Measurements from ENCODE around the gene C6orf62. TPM values are rescaled to one million over a fixed set of nuclear protein-coding genes. Genes with fewer than 3 reads are reported as not detected.

Gene C6orf62
- total RNA-seq, 2 experiments from 2014 or later, result 103 to 106 TPM

DNA sequence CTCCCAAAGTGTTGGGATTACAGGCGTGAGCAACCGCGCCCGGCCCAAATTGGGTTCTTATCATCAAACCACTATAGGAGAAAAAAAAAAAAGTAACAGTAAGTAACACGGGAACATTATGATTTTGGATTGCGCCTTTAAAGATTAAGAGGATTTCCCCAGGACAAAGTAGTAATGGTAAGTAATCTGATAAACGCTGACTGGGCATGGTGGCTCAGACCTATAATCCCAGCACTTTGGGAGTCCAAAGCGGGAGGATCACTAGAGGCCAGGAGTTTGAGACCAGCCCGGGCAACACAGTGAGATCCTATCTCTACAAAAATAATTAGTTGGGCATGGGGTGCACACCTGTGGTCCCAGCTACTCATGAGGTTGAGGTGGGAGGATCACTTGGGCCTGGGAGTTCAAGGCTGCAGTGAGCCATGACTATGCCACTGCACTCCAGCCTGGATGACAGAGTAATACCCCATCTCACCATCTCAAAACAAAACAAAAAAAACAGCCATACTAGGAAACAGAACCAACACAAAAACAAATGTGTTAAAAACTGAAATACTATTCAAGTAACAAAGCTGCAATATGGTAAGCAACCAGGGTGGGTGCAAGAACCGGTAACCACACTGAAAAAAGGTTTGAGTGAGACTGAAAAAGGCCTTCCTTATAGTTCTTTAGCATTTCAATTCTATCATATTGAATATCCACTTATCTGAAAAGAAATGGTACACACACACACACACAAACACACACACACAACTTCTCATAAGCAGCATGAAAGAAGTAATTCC, 8.2 kb downstream of the C6orf62 start:
- DNase-seq (no peak), ATAC-seq (no peak)
- ChIA-PET POLR2A (interaction anchor here (4.4 kb wide), 1 partner anchor 8 kb away, joined by 22 read pairs; the partner anchor contains the start of gene C6orf62), CTCF (interaction anchor here (1.1 kb wide), 1 partner anchor 56 kb away, joined by 3 read pairs; no protein-coding TSS in a partner anchor)
- peak overlapping the region; percentile 74 for H3K27ac Mint-ChIP-seq
- no peak for TF ChIP-seq CTCF (IDR thresholded peaks at IDR 0.05)
- H3K4me1 Mint-ChIP-seq (ENCODE audit: low read depth), result peaks cover 50% of the 10 kb centered on the region
- H3K4me3 Mint-ChIP-seq, result no peak overlapping the region
- no peaks in the 10 kb centered on the region for H3K9me3 Mint-ChIP-seq
- intact Hi-C loops (cut with micrococcal nuclease), result no loop called here
- no peaks in the 10 kb centered on the region for H3K27me3 Mint-ChIP-seq
- peaks cover 73% of the 10 kb centered on the region for H3K36me3 Mint-ChIP-seq (ENCODE audit: low read depth)

DNA sequence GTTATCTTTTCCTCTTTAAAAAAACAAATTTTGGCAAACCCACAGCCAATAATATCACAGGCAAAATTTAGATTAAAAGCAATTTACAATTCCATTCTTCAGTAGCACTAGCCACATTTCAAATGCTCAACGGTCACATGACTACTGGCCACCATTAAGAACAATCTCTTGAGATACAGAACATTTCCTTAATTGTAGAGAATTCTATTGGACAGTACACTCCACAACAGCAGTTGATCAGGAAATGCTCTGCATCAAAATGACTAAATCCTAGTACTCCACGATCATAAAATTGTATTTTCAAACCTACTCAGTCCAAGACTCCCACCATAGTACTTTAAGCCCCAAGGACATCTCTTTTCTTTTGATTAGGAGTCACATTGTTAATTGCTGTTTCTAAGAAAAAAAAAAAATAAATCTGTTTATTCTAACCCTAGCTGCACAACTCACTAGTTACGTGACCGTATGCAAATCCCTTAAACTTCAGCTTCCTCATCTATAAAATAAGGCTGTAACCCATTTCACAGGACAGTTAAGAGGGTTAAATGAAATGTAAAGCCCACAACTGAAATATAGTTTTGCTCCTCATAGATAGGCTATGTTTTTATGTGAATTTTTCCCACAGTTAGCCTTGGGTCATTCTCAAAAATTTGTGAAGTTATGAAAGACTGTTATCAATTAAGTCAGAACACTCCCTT, 9.8 kb downstream of the C6orf62 start:
- no peak for DNase-seq
- peak overlapping the region; percentile 62 for H3K27ac Mint-ChIP-seq
- H3K4me3 Mint-ChIP-seq, result no peak overlapping the region
- intact Hi-C loops (cut with micrococcal nuclease), result no loop called here
- no peaks in the 10 kb centered on the region for H3K27me3 Mint-ChIP-seq
- CTCF ChIA-PET, result interaction anchor here (1.1 to 1.4 kb wide), 2 partner anchors 8 to 128 kb away, joined by 5 to 6 read pairs; no protein-coding TSS in a partner anchor
- peaks cover 70% of the 10 kb centered on the region for H3K36me3 Mint-ChIP-seq (ENCODE audit: low read depth)
- TF ChIP-seq CTCF (IDR thresholded peaks at IDR 0.05), result no peak
- peaks cover 48% of the 10 kb centered on the region for H3K4me1 Mint-ChIP-seq (ENCODE audit: low read depth)
- ATAC-seq, result no peak
- POLR2A ChIA-PET, result interaction anchor here (0.9 to 4.4 kb wide), 3 partner anchors 10 to 58 kb away, joined by 3 to 22 read pairs (median 3); partner anchors contain the start of gene C6orf62
- H3K9me3 Mint-ChIP-seq, result no peaks in the 10 kb centered on the region

DNA sequence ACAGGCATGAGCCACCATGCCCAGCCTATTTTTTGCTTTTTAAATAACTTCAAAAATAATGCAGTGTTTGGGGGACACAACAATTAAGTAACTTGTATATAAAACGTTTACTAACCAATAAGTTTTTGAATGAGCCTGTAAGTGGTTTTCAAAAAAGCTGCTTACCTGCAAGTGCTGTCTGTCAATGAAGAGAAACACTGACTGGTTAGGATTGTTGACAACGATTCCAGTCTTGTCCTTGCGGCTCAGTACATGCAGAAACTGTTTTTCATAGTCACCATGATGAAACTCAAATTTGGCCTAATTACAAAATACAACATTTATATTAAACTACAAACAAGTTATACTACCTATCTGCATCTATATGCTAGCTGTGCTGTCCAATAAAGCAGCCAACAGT, 10.3 kb downstream of the C6orf62 start:
- CTCF ChIA-PET, result interaction anchor here (1.1 to 1.4 kb wide), 2 partner anchors 9 to 127 kb away, joined by 5 to 6 read pairs; no protein-coding TSS in a partner anchor
- POLR2A ChIA-PET, result interaction anchor here (1.2 to 4.4 kb wide), 2 partner anchors 10 to 59 kb away, joined by 3 to 22 read pairs; partner anchors contain the start of gene C6orf62
- no peak for DNase-seq
- Mint-ChIP-seq H3K27ac (peak overlapping the region; percentile 62), H3K4me3 (no peak overlapping the region), H3K9me3 (no peaks in the 10 kb centered on the region), H3K27me3 (no peaks in the 10 kb centered on the region), H3K4me1 (ENCODE audit: low read depth) (peaks cover 47% of the 10 kb centered on the region), H3K36me3 (ENCODE audit: low read depth) (peaks cover 70% of the 10 kb centered on the region)
- no peak for ATAC-seq
- no peak for TF ChIP-seq CTCF (IDR thresholded peaks at IDR 0.05)
- intact Hi-C loops (cut with micrococcal nuclease), result no loop called here

- DNase-seq (no peak), ATAC-seq (no peak)
- Mint-ChIP-seq H3K9me3 (no peaks in the 10 kb centered on the region), H3K4me1 (ENCODE audit: low read depth) (peaks cover 61% of the 10 kb centered on the region), H3K4me3 (no peak overlapping the region), H3K27me3 (no peaks in the 10 kb centered on the region), H3K36me3 (ENCODE audit: low read depth) (peaks cover 62% of the 10 kb centered on the region), H3K27ac (no peak overlapping the region)
- intact Hi-C loops (cut with micrococcal nuclease), result no loop called here
- POLR2A ChIA-PET, result interaction anchor here (0.6 to 2.1 kb wide), 3 partner anchors 17 to 178 kb away, joined by 3 to 6 read pairs (median 5); partner anchors contain the start of gene GMNN
- TF ChIP-seq CTCF (IDR thresholded peaks at IDR 0.05), result no peak
- CTCF ChIA-PET, result interaction anchor here (0.9 to 2.7 kb wide), 4 partner anchors 38 to 123 kb away, joined by 3 to 15 read pairs (median 4); partner anchors contain the start of genes ACOT13 and TDP2
Measured at GRCh38 chr6:24704468-24704867, 14.5 kb downstream of the C6orf62 start.

Data from activated CD8-positive, alpha-beta T cell treated with anti-CD3 and anti-CD28 coated beads for 36 hours (primary cell).